Natural killer cell (primary cell): ENCODE results near the gene COL23A1. TPM values are rescaled to one million over a fixed set of nuclear protein-coding genes. Genes with fewer than 3 reads are reported as not detected.

Experiments used
- ATAC-seq, 3 donors: fragments of 150-1000 bp in 2 of 3; fragments of 200-7000 bp in 1 of 3; cut with Tn5 transposase; 1 replicate in 1 of 3; 2 replicates in 2 of 3; pipeline ENCODE4 v1.10.0; 2021; ENCODE audit warnings: mild to moderate bottlenecking in 2 of 3, moderate library complexity in 2 of 3
- DNase-seq, 2 donors: peaks; one replicate each; pipeline versions ENCODE4 v3.0.0 to v3.0.0-alpha.2; 2013 to 2021; ENCODE audit warnings: mixed read lengths in 1 of 2
- H3K27ac ChIP-seq: one replicate; pipeline ENCODE4 v1.5.1; 2013; ENCODE audit warnings: mild to moderate bottlenecking, low read length
- H3K27me3 ChIP-seq: one replicate; pipeline ENCODE4 v1.6.1; 2013; ENCODE audit warnings: low read length; ENCODE audit not compliant: control insufficient read depth, insufficient read depth
- H3K36me3 ChIP-seq: one replicate; pipeline ENCODE4 v1.6.1; 2013; ENCODE audit warnings: low read length; ENCODE audit not compliant: control insufficient read depth, insufficient read depth
- H3K4me1 ChIP-seq: one replicate; pipeline ENCODE4 v1.6.1; 2013; ENCODE audit warnings: low read length; ENCODE audit not compliant: control insufficient read depth, insufficient read depth
- H3K4me3 ChIP-seq: one replicate; pipeline ENCODE4 v1.5.1; 2013; ENCODE audit warnings: low read length
- H3K9me3 ChIP-seq: one replicate; pipeline ENCODE4 v1.6.1; 2013; ENCODE audit warnings: low read length; ENCODE audit not compliant: control insufficient read depth, insufficient read depth
- H3K27ac Mint-ChIP-seq, 2 donors: one replicate each; pipeline ENCODE4 v1.8.0; 2022; ENCODE audit warnings: mild to moderate bottlenecking in 2 of 2, mixed read lengths in 2 of 2, moderate library complexity in 1 of 2
- H3K27me3 Mint-ChIP-seq, 2 donors: one replicate each; pipeline ENCODE4 v1.8.0; 2022; ENCODE audit warnings: low read depth in 2 of 2, mixed read lengths in 2 of 2
- H3K36me3 Mint-ChIP-seq: one replicate; pipeline ENCODE4 v1.8.0; 2022; ENCODE audit warnings: mixed read lengths
- H3K4me1 Mint-ChIP-seq, 2 donors: one replicate each; pipeline ENCODE4 v1.8.0; 2022; ENCODE audit warnings: mixed read lengths in 2 of 2
- H3K4me3 Mint-ChIP-seq: one replicate; pipeline ENCODE4 v1.8.0; 2022; ENCODE audit warnings: mild to moderate bottlenecking, moderate library complexity, mixed read lengths
- H3K9me3 Mint-ChIP-seq, 2 donors: one replicate each; pipeline ENCODE4 v1.8.0; 2022; ENCODE audit warnings: mixed read lengths in 2 of 2
- WGBS: methylation state at CpG from one replicate; pipeline ENCODE4 v1.1.7; 2013; ENCODE audit warnings: missing lambda C conversion rate; ENCODE audit not compliant: insufficient coverage; 5-methylcytosine and 5-hydroxymethylcytosine counted together
- intact Hi-C: fragments of 100-400 bp; cut with micrococcal nuclease; formaldehyde crosslinking; loops from one replicate; pipeline ENCODE4 v1.14.2; 2022
- total RNA-seq, 4 donors: library from RNA; stranded (reverse); fragments of 120-200 nt in 1 of 4; gene quantifications; one replicate each; pipeline versions ENCODE4 v1.2.3 to v1.2.4, GENCODE V29; 2013 to 2022
- TF ChIP-seq, protein P1 (sequence below): fragments of 200-600 bp; IDR thresholded peaks from one replicate; pipeline ENCODE4 v1.8.0; 2022; ENCODE audit warnings: antibody characterized with exemption

Gene COL23A1
- total RNA-seq, 3 donors from 2014 or later (not counting 1 experiment from before 2014, with no cell fraction given): 0.15 TPM; not detected in 2

DNA sequence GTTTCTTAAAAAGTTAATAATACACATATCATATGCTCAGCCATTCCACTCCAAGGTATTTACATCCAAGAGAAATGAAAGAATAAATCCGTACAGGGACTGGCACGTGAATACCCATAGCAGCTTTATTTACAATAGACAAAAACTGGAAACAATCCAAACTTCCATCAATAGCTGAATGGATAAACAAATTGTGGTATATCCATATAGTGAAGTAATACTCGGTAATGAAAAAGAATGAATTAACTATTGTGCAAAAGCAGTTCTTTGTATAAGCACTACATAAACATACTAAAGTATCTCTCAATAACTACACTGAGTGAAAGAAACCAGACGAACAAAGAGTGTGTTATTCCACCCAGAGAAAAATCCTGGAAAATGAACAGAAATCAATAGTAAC lies 17.6 kb downstream of the COL23A1 start:
- Mint-ChIP-seq H3K4me3 (no peak overlapping the region), H3K4me1 (peaks cover 0 to 4% of the 10 kb centered on the region in 2 donors), H3K27ac (no peak overlapping the region), H3K9me3 (peaks cover 0 to 3% of the 10 kb centered on the region in 2 donors), H3K27me3 (peaks cover 39 to 50% of the 10 kb centered on the region in 2 donors), H3K36me3 (no peaks in the 10 kb centered on the region)
- H3K36me3 ChIP-seq: no peaks in the 10 kb centered on the region
- intact Hi-C loops: no loop called here
- H3K4me1 ChIP-seq: no peaks in the 10 kb centered on the region
- H3K9me3 ChIP-seq: no peaks in the 10 kb centered on the region
- ATAC-seq (no peak), DNase-seq (no peak)
- 94% methylated on average over 3 of the region's 4 CpGs for WGBS
- no peak overlapping the region for H3K4me3 ChIP-seq
- no peak overlapping the region for H3K27ac ChIP-seq
- peaks cover 5% of the 10 kb centered on the region for H3K27me3 ChIP-seq
- TF ChIP-seq, protein P1, sequence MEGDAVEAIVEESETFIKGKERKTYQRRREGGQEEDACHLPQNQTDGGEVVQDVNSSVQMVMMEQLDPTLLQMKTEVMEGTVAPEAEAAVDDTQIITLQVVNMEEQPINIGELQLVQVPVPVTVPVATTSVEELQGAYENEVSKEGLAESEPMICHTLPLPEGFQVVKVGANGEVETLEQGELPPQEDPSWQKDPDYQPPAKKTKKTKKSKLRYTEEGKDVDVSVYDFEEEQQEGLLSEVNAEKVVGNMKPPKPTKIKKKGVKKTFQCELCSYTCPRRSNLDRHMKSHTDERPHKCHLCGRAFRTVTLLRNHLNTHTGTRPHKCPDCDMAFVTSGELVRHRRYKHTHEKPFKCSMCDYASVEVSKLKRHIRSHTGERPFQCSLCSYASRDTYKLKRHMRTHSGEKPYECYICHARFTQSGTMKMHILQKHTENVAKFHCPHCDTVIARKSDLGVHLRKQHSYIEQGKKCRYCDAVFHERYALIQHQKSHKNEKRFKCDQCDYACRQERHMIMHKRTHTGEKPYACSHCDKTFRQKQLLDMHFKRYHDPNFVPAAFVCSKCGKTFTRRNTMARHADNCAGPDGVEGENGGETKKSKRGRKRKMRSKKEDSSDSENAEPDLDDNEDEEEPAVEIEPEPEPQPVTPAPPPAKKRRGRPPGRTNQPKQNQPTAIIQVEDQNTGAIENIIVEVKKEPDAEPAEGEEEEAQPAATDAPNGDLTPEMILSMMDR: no peak

DNA sequence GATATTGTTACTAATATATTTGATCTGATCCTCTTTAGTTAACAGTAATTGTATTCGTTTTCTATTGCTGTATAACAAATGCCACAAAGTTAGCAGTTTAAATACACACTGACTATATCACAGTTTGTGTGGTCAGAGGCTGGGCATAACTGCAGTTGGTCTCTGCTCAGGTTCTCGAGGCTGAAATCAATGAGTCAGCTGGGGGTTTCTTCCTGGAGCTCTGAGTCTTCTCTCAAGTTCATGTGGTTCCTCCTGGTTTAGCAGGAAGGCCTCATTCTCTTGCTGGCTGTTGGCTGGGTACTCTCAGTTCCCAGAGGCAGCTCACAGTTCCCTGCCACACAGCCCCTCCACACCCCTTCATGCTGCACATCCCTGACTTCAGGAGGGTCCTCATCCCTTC lies 20.7 kb downstream of the COL23A1 start:
- peaks cover 32 to 57% of the 10 kb centered on the region in 2 donors for H3K27me3 Mint-ChIP-seq
- no peak overlapping the region for H3K27ac ChIP-seq
- H3K27ac Mint-ChIP-seq: no peak overlapping the region
- no peaks in the 10 kb centered on the region for H3K36me3 ChIP-seq
- no peaks in the 10 kb centered on the region for H3K9me3 ChIP-seq
- H3K27me3 ChIP-seq: no peaks in the 10 kb centered on the region
- DNase-seq: no peak
- WGBS: 39% methylated on average over 1 of the region's 2 CpGs
- H3K36me3 Mint-ChIP-seq: no peaks in the 10 kb centered on the region
- H3K4me3 ChIP-seq: no peak overlapping the region
- peaks cover 0 to 3% of the 10 kb centered on the region in 2 donors for H3K9me3 Mint-ChIP-seq
- TF ChIP-seq, protein P1: no peak
- no peaks in the 10 kb centered on the region for H3K4me1 ChIP-seq
- peaks cover 0 to 9% of the 10 kb centered on the region in 2 donors for H3K4me1 Mint-ChIP-seq
- intact Hi-C loops: no loop called here
- no peak for ATAC-seq
- H3K4me3 Mint-ChIP-seq: no peak overlapping the region

DNA sequence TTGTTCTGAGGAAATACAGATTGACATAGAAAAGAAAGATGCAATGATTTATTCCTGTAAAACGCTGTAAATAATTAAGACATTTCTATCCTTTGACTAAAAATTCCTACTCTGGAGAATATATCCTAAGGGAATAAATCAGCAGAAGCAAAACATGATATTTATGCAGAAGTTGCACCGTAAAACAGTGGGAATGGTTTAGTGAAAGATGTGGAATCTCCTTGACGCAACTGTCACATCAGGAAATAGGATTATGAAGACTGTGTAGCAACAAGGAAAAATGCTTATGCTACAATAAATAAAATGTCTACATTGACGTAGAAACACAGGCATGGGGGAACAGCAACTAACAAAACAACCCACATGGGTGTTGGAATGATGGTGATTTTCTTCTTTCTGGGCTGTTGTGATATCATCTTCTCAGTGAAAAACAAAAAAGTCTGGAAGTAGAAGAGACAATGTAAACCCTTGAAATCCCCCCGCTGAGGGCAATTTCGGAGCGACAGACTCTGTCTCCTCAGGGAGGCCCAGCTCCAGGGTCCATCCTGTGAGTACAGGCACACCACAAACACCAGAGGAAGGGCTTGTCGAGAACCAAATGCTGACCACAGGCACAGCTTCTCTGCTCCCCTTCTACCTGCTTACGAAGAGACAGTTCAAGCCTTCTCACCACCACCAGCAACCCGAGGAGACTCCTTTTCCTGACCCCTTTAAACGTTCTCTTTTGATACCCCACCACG lies 25.2 kb downstream of the COL23A1 start:
- TF ChIP-seq, protein P1: no peak

More for the DNA sequence above, 25.2 kb downstream of the COL23A1 start:
- Mint-ChIP-seq H3K36me3 (no peaks in the 10 kb centered on the region), H3K27ac (no peak overlapping the region), H3K4me1 (peaks cover 0 to 6% of the 10 kb centered on the region in 2 donors), H3K27me3 (peaks cover 18 to 54% of the 10 kb centered on the region in 2 donors), H3K9me3 (no peaks in the 10 kb centered on the region), H3K4me3 (no peak overlapping the region)
- intact Hi-C loops: no loop called here
- Histone ChIP-seq H3K4me3 (no peak overlapping the region), H3K36me3 (no peaks in the 10 kb centered on the region), H3K4me1 (no peaks in the 10 kb centered on the region), H3K27ac (no peak overlapping the region), H3K27me3 (peaks cover 3% of the 10 kb centered on the region), H3K9me3 (no peaks in the 10 kb centered on the region)
- ATAC-seq (no peak), DNase-seq (no peak)
- WGBS: 39% methylated on average over 10 of the region's 12 CpGs
